K562 (cell line): ENCODE measurements around the gene RAD52. TPM values are rescaled to one million over a fixed set of nuclear protein-coding genes. Genes with fewer than 3 reads are reported as not detected.

ENCODE experiments used
- ATF1 ChIP-seq, 2 experiments: fragments of 450-650 bp in 1 of 2; IDR thresholded peaks; 2 replicates each; pipeline ENCODE4 v1.6.1; 2016; ENCODE audit warnings: missing compliant biosample characterization in 1 of 2, missing genetic modification characterization in 1 of 2
- CBX5 ChIP-seq: IDR thresholded peaks from 2 replicates; pipeline ENCODE4 v1.6.1; 2014; ENCODE audit warnings: low read depth, borderline replicate concordance
- FOXM1 ChIP-seq, 2 experiments: fragments of 450-650 bp in 1 of 2; sonication (generic) in 1 of 2; formaldehyde crosslinking in 1 of 2; IDR thresholded peaks; 2 replicates each; pipeline versions ENCODE4 v1.6.1 to v1.9.0; 2017 to 2022; ENCODE audit warnings: low read depth in 2 of 2, mild to moderate bottlenecking in 2 of 2, missing genetic modification reagents in 1 of 2, moderate library complexity in 1 of 2
- FOXP1 ChIP-seq: sonication (generic); formaldehyde crosslinking; IDR thresholded peaks from 2 replicates; pipeline ENCODE4 v1.8.0; 2022; ENCODE audit warnings: mild to moderate bottlenecking, missing genetic modification reagents
- GTF2F1 ChIP-seq: IDR thresholded peaks from 2 replicates; pipeline ENCODE4 v1.6.1; 2011; ENCODE audit warnings: low read depth, low read length, improper control_type of control experiment
- L3MBTL2 ChIP-seq: fragments of 450-650 bp; IDR thresholded peaks from 2 replicates; pipeline ENCODE4 v1.6.1; 2016; ENCODE audit warnings: mild to moderate bottlenecking, moderate library complexity
- MEF2D ChIP-seq: conservative IDR thresholded peaks from 2 replicates; pipeline ENCODE4 v1.6.1; 2016; ENCODE audit warnings: low read depth, missing genetic modification characterization, missing compliant biosample characterization
- MTA2 ChIP-seq: fragments of 450-650 bp; IDR thresholded peaks from 2 replicates; pipeline ENCODE4 v1.6.1; 2016; ENCODE audit warnings: low read depth
- NCOR1 ChIP-seq: fragments of 450-650 bp; IDR thresholded peaks from 2 replicates; pipeline ENCODE4 v1.6.1; 2016; ENCODE audit warnings: mild to moderate bottlenecking, moderate library complexity
- NFIC ChIP-seq: fragments of 450-650 bp; IDR thresholded peaks from 2 replicates; pipeline ENCODE4 v1.6.1; 2017; ENCODE audit warnings: mild to moderate bottlenecking, inconsistent platforms
- NR2C2 ChIP-seq, 2 experiments: fragments of 200-800 bp in 1 of 2; sonication (Bioruptor generic) in 1 of 2; sonication (generic) in 1 of 2; formaldehyde crosslinking in 1 of 2; IDR thresholded peaks; 2 replicates each; pipeline versions ENCODE4 v1.6.1 to v1.8.0; 2016 to 2022; ENCODE audit warnings: mild to moderate bottlenecking in 1 of 2, missing compliant biosample characterization in 1 of 2, missing genetic modification characterization in 1 of 2, missing genetic modification reagents in 1 of 2
- POU5F1 ChIP-seq: fragments of 150-350 bp; IDR thresholded peaks from 2 replicates; pipeline ENCODE4 v1.6.1; 2014; ENCODE audit warnings: borderline replicate concordance, low read length, low read depth, mild to moderate bottlenecking; ENCODE audit not compliant: partially characterized antibody
- RCOR1 ChIP-seq, 2 experiments: IDR thresholded peaks; 2 replicates each; pipeline ENCODE4 v1.6.1; 2012; ENCODE audit warnings: low read depth in 2 of 2, low read length in 2 of 2, borderline replicate concordance in 1 of 2, improper control_type of control experiment in 1 of 2
- RFX7 ChIP-seq: fragments of 250-450 bp; sonication (Bioruptor Pico); IDR thresholded peaks from 2 replicates; pipeline ENCODE4 v1.5.1; 2021; ENCODE audit warnings: mild to moderate bottlenecking
- SMAD4 ChIP-seq: fragments of 250-450 bp; sonication (Bioruptor Pico); conservative IDR thresholded peaks from 2 replicates; pipeline ENCODE4 v1.8.0; 2021; ENCODE audit warnings: inconsistent platforms, mild to moderate bottlenecking, moderate library complexity
- SOX6 ChIP-seq: fragments of 450-650 bp; IDR thresholded peaks from 2 replicates; pipeline ENCODE4 v1.6.1; 2014; ENCODE audit warnings: mild to moderate bottlenecking
- SP1 ChIP-seq: sonication (generic); formaldehyde crosslinking; IDR thresholded peaks from 2 replicates; pipeline ENCODE4 v1.8.1; 2022; ENCODE audit warnings: mild to moderate bottlenecking, missing genetic modification reagents
- SRSF1 ChIP-seq: fragments of 200-400 bp; formaldehyde crosslinking; IDR thresholded peaks from 2 replicates; pipeline ENCODE4 v1.6.1; 2017; ENCODE audit warnings: mild to moderate bottlenecking, low read depth, low read length, moderate library complexity
- TBP ChIP-seq: optimal IDR thresholded peaks from 2 replicates; pipeline ENCODE3; 2011; ENCODE audit warnings: low read depth, low read length, improper control_type of control experiment
- TEAD1 ChIP-seq, 2 experiments: fragments of 450-650 bp in 1 of 2; sonication (generic) in 1 of 2; formaldehyde crosslinking; IDR thresholded peaks; 2 replicates each; pipeline versions ENCODE4 v1.4.0 to v1.8.0; 2020 to 2022; ENCODE audit warnings: mild to moderate bottlenecking in 2 of 2, missing genetic modification reagents in 1 of 2
- USF1 ChIP-seq: sonication (generic); formaldehyde crosslinking; IDR thresholded peaks from 2 replicates; pipeline ENCODE4 v1.9.0; 2022; ENCODE audit warnings: mild to moderate bottlenecking, missing genetic modification reagents
- ZNF165 ChIP-seq: fragments of 250-450 bp; sonication (Bioruptor Pico); IDR thresholded peaks from 2 replicates; pipeline ENCODE4 v1.4.0; 2020; ENCODE audit warnings: borderline replicate concordance
- ZNF280B ChIP-seq: fragments of 250-450 bp; sonication (Bioruptor Pico); IDR thresholded peaks from 2 replicates; pipeline ENCODE4 v1.5.1; 2021; ENCODE audit warnings: mild to moderate bottlenecking
- ZNF431 ChIP-seq: sonication (generic); formaldehyde crosslinking; IDR thresholded peaks from 2 replicates; pipeline ENCODE4 v1.8.0; 2022; ENCODE audit warnings: mild to moderate bottlenecking, missing genetic modification reagents
- ZNF444 ChIP-seq: fragments of 250-450 bp; sonication (Bioruptor Pico); IDR thresholded peaks from 2 replicates; pipeline ENCODE4 v1.4.0; 2020; ENCODE audit warnings: mild to moderate bottlenecking, moderate library complexity
- ZNF551 ChIP-seq: fragments of 250-450 bp; sonication (Bioruptor Pico); IDR thresholded peaks from 2 replicates; pipeline ENCODE4 v1.5.0; 2021; ENCODE audit warnings: mild to moderate bottlenecking, moderate library complexity
- polyA plus RNA-seq, 8 experiments: library from polyadenylated mRNA; depleted of rRNA in 4 of 8; stranded (reverse) in 5 of 8; unstranded in 3 of 8; fragments of >200 nt; fragmentation: Nextera tagmentation in 2 of 8; fragmentation: Illumina TruSeq in 1 of 8; extraction: Ambion mirVana in 2 of 8; extraction: Trizol in 1 of 8; gene quantifications; 2 replicates each; pipeline versions ENCODE4 v1.2.1 to v1.2.3, GENCODE V29; 2011 to 2014; ENCODE audit warnings: inconsistent platforms in 1 of 8, missing spikeins in 1 of 8
- total RNA-seq, 7 experiments: library from RNA; depleted of rRNA in 6 of 7; stranded (reverse); fragments of >200 nt in 6 of 7; fragmentation: Illumina TruSeq in 2 of 7; extraction: Trizol in 2 of 7; gene quantifications; 2 replicates each; pipeline versions ENCODE4 v1.2.1 to v1.2.3, GENCODE V29; 2011 to 2021; ENCODE audit warnings: low replicate concordance in 1 of 7
- TF ChIP-seq, protein P1 (sequence below): fragments of 450-650 bp; IDR thresholded peaks from 2 replicates; pipeline ENCODE4 v1.6.1; 2016; ENCODE audit warnings: antibody characterized with exemption

Gene RAD52
- total and polyA plus RNA-seq, 9 of the 15 experiments (the other 6 are each of a cell fraction or from before 2014, with no cell fraction given) = 1.3 to 15.9 (median 9.3) TPM

DNA sequence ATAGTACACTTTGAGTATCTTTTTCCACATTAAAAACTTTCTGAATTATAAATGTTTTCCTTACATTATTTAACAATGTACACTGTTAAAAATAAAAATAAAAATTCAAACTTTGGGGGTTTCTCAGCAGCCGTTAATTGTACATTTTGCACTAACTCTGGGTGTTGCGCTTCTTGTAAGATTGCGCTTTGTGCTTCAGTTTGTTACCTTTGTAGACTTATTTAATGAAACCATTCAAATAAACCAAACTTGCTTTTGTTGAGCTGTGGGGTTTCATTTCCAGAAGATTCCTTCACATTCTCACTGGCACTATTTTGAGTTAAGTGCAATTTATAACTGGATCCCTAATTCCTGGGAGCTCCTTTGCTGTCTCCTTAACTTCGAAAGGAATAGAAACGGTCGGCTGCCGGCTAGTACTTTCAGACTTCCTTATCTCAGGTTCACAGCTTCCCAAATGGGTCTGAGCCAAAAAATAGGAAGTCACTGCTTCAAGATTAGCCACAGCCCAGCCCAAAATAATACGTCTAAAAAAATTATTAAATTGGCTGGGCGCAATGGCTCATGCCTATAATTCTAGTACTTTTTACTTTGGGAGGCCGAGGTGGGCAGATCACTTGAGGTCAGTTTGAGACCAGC, 38.2 kb downstream of the RAD52 start (continued):
- peak; percentile 47; the same call in 1 of the 2 replicates for TF ChIP-seq L3MBTL2
- TF ChIP-seq TBP = no peak
- peak; percentile 69 for TF ChIP-seq NCOR1
- TF ChIP-seq, protein P1, sequence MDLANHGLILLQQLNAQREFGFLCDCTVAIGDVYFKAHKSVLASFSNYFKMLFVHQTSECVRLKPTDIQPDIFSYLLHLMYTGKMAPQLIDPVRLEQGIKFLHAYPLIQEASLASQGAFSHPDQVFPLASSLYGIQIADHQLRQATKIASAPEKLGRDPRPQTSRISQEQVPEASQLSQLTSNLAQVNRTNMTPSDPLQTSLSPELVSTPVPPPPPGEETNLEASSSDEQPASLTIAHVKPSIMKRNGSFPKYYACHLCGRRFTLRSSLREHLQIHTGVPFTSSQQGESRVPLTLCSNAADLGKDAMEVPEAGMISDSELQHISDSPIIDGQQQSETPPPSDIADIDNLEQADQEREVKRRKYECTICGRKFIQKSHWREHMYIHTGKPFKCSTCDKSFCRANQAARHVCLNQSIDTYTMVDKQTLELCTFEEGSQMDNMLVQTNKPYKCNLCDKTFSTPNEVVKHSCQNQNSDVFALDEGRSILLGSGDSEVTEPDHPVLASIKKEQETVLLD = no peak
- no peak for TF ChIP-seq FOXP1 (CRISPR knock-in tag)
- peak; percentile 65; the same call in 1 of the 2 replicates for TF ChIP-seq MTA2
- TF ChIP-seq FOXM1 (IDR thresholded peaks at IDR 0.05; ENCODE audit: low read depth) = peak; percentile 71
- no peak for TF ChIP-seq FOXM1 (CRISPR knock-in tag; IDR thresholded peaks at IDR 0.05; ENCODE audit: low read depth)
- no peak for TF ChIP-seq TEAD1 (CRISPR knock-in tag; IDR thresholded peaks at IDR 0.05)
- TF ChIP-seq ZNF280B (CRISPR knock-in tag) = no peak
- no peak for TF ChIP-seq ZNF551 (CRISPR knock-in tag)
- no peak for TF ChIP-seq NR2C2 (CRISPR knock-in tag; IDR thresholded peaks at IDR 0.05)
- TF ChIP-seq NR2C2 (tag; IDR thresholded peaks at IDR 0.05) = no peak
- no peak for TF ChIP-seq SP1 (CRISPR knock-in tag)
- no peak for TF ChIP-seq ZNF431 (CRISPR knock-in tag)
- peak in 1 of 2 experiments; percentile 15; a peak in 1 of 4 replicates for TF ChIP-seq RCOR1 (IDR thresholded peaks at IDR 0.05; ENCODE audit: borderline replicate concordance in 1 of 2, low read depth in 2 of 2, low read length in 2 of 2)
- TF ChIP-seq ATF1 (CRISPR knock-in tag; IDR thresholded peaks at IDR 0.05) = no peak
- TF ChIP-seq ATF1 (tag; IDR thresholded peaks at IDR 0.05) = 0 out of 2 replicates have a peak, but pooled peaks have one; percentile 21
- TF ChIP-seq SMAD4 (CRISPR knock-in tag) = no peak
- TF ChIP-seq NFIC = peak; percentile 94
- TF ChIP-seq USF1 (CRISPR knock-in tag) = no peak
- TF ChIP-seq MEF2D (tag) = no peak
- no peak for TF ChIP-seq SOX6
- TF ChIP-seq RFX7 (CRISPR knock-in tag) = no peak
- no peak for TF ChIP-seq GTF2F1
- TF ChIP-seq SRSF1 = no peak
- TF ChIP-seq POU5F1 = no peak
- TF ChIP-seq ZNF444 (CRISPR knock-in tag) = no peak
- TF ChIP-seq CBX5 = no peak
- TF ChIP-seq ZNF165 (CRISPR knock-in tag) = no peak
